GM18498 (cell line): Measurements from ENCODE around the gene ZNF575.
A peak's percentile ranks its signal among the peaks of the same experiment; 100 is the strongest.
"Not testable (repeated sequence)": the region's sequence is repeated elsewhere in the genome, so short reads cannot be mapped to it uniquely, and the experiment has no call there.

Experiments
- ATAC-seq: cut with Tn5 transposase; IDR thresholded peaks from one replicate; pipeline ENCODE4 v1.9.1; 2021; ENCODE audit warnings: mild to moderate bottlenecking, moderate library complexity; ENCODE audit not compliant: unreplicated experiment

The ZNF575 gene

DNA sequence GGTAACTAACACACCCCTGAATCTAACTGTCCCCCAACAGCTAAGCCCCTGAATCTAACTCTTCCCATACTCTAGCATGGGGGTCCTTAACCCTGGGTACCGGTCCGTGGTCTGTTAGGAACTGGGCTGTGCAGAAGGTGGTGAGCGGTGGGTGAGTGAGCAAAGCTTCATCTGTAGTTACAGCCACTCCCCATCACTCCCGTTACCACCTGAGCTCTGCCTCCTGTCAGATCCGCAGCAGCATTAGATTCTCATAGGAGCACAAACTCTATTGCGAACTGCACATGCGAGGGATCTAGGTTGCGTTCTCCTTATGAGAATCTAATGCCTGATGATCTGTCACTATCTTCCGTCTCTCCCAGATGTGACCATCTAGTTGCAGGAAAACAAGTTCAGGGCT, 22.3 kb upstream of the ZNF575 start:
- no peak for ATAC-seq

DNA sequence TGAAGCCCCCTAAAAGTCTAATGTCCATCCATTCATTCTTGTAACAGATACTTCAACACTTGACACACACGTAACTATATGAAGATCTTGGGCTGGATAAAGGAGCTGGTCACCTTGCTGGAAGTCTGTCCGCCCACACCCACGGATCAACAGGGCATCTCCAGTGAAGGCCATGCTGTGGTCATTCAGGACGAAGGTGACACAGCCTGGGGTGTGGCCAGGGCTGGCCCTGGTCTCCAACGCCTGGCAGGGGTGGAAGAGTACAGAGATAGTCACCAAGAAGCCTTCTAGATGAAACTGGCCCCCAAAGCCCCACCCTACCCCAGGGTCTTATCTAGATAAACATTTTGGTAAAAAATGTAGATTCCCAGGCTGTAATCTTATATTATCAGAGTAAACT, 21.7 kb upstream of the ZNF575 start:
- no peak for ATAC-seq

DNA sequence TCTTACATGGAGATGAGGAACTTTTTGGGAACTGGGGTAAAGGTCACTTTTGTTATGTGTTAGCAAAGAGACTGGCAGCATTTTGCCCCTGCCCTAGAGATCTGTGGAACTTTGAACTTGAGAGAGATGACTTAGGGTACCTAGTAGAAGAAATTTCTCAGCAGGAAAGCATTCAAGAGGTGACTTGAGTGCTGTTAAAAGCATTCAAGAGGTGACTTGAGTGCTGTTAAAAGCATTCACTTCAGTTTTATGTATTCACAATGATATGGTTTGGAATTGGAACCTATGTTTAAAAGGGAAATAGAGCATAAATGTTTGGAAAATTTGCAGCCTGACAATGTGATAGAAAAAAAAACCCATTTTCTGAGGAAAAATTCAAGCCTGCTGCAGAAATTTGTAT, 20.6 kb upstream of the ZNF575 start:
- not testable (repeated sequence) for ATAC-seq

DNA sequence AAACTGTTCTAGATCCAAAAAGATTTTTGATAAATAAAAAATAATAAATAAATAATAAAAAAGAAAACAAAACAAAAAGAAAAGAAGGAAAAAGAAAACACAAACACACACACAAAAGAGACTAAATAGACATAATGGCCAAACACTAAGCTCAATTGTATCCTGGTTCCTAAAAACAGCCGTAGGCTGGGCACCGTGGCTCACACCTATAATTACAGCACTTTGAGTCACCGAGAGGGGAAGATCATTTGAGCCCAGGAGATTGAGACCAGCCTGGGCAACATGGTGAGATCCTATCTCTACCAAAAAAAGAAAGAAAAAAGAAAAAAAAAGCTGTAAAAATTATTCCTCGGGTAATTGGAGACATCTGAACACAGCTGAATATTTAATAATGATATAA, 14.9 kb upstream of the ZNF575 start:
- no peak for ATAC-seq

DNA sequence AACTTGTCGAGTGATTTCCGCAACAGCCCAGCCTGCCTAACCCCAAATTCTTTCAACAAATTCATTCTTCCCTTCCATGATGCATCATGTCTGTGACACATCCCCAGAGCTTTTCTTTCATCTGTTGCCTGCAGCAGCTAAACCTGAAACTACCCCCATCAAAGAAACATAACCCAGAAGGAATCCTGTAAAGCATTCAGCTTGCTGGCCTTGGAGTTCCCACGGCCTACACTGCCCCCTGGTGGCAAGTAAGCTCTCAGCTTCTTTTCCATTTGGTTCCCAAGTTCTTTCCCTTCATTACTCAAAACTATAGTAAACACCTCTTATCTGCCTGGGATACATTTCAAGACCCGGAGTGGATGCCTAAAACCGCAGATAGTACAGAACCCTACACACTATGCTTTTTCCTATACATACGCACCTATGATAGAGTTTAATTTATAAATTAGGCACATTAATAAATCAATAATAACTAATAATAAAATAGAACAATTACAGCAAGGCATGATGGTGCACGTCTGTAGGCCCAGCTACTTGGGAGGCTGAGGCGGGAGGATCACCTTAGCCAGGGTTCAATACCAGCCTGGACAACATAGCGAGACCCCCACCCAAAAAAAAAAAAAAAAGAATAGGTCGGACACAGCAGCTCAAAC, 13.4 kb upstream of the ZNF575 start:
- no peak for ATAC-seq

DNA sequence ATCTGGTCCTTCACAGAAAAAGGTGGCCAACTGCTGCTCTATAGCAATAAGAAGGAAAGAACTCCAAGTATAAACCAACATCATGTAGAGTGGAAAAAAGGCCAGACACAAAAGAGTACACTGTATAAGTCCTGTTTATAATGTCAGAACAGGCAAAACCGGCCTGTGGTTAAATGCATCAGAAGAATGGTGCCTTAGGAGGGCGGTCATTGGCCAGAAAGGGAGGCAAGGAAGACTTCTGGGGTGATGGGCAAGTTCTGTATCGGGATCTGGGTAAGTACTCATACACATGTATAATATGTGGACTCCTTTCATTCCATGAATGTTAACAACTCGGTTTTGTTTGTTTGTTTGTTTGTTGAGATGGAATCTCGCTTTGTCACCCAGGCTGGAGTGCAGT, 10.1 kb upstream of the ZNF575 start:
- no peak for ATAC-seq

DNA sequence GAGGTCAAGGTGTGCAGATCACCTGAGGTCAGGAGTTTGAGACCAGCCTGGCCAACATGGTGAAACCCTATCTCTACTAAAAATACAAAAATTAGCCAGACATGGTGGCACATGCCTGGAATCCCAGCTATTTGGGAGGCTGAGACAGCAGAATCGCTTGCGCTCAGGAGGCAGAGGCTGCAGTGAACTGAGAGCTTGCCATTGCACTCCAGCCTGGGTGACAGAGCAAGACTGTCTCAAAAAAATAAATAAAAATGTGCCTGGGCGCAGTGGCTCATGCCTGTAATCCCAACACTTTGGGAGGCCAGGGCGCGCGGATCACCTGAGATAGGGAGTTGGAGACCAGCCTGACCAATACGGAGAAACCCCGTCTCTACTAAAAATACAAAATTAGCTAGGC, 9.3 kb upstream of the ZNF575 start:
- not testable (repeated sequence) for ATAC-seq

DNA sequence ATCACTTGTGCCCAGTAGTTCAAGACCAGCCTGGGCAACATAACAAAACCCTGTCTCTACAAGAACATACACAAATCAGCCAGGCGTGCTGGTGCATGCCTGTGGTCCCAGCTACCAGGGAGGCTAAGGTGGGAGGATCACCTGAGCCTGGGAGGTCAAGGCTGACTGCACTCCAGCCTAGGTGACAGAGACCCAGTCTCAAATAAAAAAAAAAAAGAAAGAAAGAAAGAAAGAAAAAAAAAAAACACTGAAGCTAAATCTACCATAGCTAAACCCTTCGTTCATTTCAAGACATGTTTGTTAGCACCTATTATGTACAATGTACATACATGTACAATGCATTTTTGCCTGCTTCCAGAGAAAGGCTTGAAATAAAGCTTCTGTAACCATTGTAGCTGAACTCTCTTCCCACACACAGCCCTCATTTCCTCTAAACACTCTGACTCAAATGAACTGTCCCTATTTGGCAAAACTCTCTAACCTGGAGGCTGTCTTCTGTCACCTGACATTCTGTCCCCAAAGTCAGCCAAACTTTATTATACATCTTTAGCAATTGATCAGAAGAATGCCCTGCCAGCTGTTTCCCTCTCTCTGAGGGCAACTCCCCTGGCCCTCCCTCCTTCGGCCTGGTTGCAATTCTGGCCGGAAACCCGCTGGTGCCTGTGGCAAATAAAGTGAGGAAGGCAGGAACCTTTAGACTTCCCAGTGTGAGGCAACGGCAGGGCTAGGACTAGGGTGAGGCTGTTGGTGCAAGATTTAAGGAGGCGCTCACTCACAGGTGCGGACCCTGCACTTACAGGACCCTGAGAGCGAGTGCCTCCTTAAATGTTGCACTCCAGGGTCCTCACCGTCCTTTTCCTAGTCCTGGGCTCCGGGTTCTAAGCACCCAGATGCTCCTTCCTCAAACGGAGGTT, 7.8 kb upstream of the ZNF575 start:
- no peak for ATAC-seq

DNA sequence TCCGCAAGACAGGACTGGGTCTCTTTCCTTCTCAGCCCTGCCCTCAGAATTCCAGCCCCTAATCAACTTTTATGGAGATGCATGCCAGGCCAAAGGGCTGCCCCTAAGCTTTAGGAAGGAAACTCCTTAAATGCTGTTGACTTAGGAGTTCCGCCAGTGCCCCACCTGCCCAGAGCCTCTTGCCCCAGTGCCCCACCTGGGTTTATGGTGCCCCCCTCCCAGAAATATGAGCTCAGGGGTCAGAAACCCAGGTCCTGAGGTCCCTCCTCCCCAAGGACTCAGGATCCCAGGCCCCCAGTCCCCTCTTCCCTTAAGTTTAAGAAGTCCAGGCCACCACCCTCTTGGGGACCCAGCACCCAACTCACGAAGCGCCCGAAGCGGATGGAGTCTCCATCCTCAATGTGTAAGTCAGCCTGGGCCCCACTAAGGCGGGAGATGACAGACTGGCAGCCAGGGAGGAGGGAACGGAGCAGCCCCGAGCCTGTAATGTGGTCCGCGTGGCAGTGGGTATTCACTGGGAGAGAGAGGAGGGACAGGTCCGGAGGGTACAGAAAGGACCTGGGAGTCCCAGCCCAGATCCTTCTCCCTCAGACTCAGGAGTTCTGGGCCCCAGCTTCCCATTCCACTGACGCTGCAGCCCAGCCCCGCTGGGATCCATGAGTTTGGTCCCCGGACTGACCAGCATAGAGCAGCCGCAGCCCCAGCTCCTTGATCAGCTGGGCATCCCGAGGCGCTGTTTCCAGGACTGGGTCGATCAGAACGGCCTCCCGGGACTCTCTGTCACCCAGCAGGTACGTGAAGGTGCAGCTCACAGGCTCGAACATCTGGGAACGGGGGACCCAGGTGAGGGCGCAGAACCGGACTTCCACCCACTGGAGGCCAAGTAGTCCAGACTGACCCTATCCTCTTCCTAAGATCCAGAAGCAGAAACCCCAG, 6.9 kb upstream of the ZNF575 start:
- ATAC-seq: no peak

DNA sequence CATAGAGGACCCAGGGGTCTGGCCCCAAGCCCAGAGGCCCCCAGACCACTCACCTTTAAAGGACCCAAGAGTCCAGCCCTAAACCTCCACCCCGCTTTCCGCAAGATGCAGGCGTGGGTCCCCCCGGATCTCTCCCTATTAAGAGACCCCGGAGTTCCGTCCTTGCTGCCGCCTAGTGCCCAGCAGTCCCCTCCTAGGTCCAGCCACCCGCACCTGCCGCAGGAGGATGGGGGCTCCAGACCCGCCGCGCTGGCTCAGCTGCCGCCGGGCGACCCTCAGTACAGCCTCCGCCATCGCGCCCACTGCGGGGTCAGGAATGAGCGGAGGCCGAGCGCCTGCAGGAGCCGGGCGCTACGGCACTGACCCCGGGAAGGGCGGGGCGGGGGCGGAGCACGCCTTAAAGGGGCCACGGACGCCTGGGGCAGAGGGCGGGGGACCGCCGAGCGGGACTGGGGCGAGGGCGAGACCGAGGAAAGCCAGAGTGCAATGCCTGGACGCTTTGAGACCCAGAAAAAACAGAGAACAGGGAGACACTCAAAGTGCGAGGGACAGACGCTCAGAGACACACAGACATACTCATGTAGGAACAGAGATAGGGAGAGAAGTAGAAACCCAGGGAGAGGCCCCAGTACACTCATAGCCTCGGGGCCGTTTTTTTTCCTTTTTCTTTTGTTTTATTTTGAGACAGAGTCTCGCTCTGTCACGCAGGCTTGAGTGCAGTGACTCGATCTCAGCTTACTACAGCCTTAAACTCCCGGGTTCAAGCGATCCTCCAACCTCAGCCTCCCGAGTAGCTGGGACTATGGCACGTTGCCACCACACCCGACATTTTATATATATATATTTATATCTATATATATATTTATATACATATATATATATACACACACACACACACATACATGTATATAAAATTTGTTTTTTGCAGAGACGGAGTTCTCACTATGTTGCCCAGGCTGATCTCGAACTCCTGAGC, 5.8 kb upstream of the ZNF575 start, which contains the start of gene ETHE1:
Gene ETHE1 (minus strand): TSS at position 318 of the 976 bp plus-strand sequence. CDS start 24 bp downstream, at position 294.
- peak; percentile 75 for ATAC-seq

DNA sequence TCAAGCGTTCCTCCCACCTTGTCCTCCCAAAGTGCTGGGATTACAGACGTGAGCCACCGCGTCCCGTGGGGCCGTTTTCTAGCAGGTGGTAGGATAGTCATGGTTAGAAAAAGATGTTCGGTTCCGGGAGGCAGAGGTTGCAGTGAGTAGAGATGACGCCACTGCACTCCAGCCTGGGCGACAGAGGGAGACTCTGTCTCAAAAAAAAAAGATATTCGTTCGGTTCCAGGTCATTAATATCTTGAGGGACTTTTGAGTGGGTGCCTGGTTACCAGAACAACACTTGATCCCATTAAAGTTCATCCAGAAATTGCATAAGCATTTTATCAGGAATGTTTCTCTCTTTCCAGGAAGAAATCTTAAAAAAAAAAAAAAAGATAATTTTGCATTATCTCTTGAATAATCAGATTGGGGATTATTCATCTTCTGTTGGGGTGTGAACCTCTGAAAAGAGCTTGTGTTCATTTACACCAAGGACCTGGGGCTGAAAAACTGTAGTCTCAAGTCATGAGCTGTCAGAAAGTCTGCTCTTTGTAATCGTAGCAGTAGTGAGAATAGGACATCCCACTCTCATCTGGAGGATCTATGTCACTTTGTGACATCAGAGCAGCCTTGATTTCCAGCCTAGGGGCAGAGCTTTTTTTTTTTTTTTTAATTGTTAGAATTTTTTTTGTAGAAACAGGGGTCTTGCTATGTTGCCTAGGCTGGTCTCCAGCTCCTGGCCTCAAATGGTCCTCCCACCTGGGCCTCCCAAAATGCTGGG, 4.9 kb upstream of the ZNF575 start:
- no peak for ATAC-seq

DNA sequence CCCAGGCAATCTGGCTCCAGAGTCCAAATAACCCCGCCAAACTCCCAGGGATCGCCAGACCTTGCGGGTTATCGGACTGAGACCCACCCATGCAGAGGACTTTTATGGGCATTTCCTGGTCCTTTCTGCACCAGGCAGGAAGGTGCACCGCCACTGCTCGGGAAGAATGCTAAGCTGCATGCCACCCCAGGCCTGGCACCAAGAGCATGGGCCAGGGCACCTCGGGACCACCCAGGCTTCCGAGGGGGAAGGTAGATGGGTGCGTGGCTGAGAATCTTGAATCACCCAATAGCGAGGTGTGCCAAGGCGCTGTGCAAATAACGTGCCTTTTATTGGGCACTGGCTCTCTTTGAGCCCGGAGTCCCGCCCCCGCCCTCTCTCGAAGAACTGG, 422 bp upstream of the ZNF575 start:
- ATAC-seq: peak; percentile 14

DNA sequence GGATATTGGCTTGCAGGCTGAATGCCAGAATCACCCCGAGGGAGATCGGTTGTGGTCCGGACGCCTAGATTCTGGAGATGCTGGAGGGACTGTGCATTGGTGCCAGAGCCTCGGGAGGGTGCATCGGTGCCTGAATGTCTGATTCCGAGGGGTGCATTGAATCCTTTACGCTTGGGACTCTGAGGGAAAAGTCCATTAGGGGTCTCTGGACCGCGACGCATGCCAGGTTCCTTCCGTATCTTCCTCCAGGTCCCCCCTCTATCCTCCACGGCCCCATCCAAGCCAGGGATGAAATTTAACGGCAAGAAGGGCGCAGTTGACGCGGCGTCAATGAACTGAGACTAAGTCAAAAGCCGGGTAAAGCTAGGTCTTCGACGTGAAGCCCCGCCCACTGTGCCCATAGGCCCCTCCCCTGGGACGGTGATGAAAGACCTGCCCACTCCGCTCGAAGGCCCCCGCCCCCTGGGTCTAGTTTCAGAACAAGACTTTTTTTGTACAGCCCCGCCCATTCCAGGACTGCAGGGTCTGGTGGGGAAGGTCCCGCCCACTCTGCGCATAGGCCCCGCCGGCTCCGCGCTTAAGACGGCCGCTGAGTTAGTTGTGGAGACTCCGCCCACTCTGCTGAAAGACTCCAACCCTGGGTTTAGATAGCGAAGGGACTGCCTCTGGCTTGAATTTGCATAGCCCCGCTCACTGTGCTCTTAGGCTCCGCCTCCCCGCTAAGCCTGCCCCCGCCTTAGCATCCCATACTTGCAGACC, 737 bp downstream of the ZNF575 start:
- peak; percentile 47 for ATAC-seq

DNA sequence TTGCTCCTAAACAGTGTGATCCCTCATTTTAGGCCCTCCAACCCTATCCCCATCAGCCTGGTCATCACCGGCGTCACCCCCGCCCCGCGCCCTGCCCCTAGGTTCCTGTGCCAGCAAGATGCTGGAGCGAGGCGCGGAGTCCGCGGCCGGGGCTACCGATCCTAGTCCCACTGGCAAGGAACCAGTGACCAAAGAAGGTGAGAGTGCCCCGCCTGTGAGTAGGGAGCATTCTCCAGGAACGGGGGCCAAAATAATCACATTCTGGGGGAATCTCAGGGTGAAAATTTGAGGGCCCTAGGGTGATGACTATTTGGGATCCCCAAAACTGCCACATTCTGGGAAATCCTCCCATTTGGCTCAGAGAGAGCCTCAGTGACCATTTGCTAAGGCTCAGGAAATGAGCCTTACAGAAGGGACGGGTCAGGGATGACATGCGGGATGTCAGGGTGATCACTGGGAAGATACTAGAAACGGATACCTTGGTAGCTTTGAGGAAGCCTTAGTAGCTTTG, 1.4 kb downstream of the ZNF575 start:
- no peak for ATAC-seq

DNA sequence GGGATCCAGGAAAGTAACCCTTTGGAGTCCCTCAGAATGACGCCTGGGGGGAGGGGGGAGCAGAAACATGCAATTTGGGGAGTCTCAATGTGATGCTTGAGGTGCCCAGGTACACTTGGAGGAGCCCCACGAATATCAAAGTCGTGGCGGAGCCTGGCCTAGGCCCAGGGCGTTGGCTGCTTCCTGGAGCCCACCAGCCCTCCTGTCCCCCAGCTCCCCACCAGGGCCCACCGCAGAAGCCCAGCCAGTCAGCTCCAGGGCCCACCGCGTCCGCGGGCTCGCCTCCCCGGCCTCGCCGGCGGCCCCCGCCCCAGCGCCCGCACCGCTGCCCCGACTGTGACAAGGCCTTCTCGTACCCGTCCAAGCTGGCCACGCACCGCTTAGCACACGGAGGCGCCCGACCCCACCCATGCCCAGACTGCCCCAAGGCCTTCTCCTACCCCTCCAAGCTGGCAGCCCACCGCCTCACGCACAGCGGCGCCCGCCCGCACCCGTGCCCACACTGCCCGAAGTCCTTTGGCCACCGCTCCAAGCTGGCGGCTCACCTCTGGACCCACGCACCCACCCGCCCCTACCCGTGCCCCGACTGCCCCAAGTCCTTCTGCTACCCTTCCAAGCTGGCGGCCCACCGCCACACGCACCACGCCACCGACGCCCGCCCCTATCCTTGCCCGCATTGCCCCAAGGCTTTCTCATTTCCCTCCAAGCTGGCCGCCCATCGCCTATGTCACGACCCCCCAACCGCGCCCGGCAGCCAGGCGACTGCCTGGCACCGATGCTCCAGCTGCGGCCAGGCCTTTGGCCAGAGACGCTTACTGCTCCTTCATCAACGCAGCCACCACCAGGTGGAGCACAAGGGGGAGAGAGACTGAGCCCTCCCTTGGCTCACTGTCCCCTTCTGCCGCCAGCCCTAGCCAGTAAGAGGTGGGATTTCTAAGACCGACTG, 2.1 kb downstream of the ZNF575 start:
- no peak for ATAC-seq

DNA sequence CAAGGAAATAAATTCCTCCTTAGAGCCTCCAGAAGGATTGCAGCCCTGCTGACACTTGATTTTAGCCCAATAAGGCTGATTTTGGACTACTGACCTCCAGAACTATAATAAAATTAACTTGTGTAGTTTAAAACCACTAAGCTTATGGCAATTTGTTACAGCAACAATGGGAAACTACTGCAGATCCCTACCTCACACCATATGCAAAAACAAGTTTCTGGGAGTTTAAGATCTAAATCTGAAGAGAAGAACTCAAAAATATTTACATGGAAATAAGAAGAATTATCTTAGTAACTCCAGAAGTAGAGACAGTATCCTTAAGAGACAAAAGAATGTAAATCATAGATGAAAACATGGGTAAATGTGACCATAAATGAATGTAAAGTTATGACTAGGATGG, 5.9 kb downstream of the ZNF575 start:
- no peak for ATAC-seq

DNA sequence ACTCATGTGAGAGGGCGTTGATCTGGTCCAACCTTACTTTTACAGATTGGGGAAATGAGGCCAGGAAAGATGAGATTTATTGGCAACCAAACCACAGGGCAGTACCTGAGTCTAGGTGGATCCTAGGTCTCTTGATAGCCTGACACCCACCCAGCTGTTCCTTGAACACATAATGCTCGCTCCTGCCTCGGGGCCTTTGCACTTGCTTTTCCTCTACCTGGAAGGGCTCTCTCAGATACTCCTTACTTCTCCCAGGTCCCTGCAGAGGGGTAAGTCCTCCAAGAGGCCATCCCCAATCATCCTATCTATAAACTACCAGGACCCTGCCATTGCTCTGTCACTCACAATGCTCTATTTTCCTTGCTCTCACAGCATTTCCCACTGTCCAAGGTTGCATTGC, 7.4 kb downstream of the ZNF575 start:
- ATAC-seq: no peak
